ENCODE data around the gene ARHGAP25.

Gene ARHGAP25

GRCh38 chr2:68775272-68775842 is 40.7 kb downstream of the ARHGAP25 start:
- H3K4me2 ChIP-seq = peak overlapping the region; percentile 85 to 99 (median 96)
- peak overlapping the region; percentile 30 to 68 (median 58) for H3K4me3 ChIP-seq
- H4K20me1 ChIP-seq = peaks cover 0 to 4% (median 0%) of the 10 kb centered on the region in 11 experiments; a peak in 2 of 22 replicates
- peak overlapping the region; percentile 68 to 97 (median 86) for H3K27ac ChIP-seq
- no peaks in the 10 kb centered on the region for H3K9me3 ChIP-seq (replicated peaks in 1 of 11)
- H3K36me3 ChIP-seq = peaks cover 36 to 71% (median 47%) of the 10 kb centered on the region in 11 experiments; a peak in 21 of 22 replicates
- TF ChIP-seq Cebpa-rat (IDR thresholded peaks at IDR 0.05) = no peak
- H3K27me3 ChIP-seq = no peaks in the 10 kb centered on the region
- peak overlapping the region; percentile 62 to 83 (median 77); a peak in 21 of 22 replicates for H3K9ac ChIP-seq
- H3K4me1 ChIP-seq = peaks cover 66 to 98% (median 90%) of the 10 kb centered on the region in 10 experiments

GRCh38 chr2:68776124-68776523 is 41.5 kb downstream of the ARHGAP25 start:
- Histone ChIP-seq H4K20me1 (peaks cover 0 to 4% (median 0%) of the 10 kb centered on the region in 11 experiments; a peak in 2 of 22 replicates), H3K27me3 (no peaks in the 10 kb centered on the region), H3K27ac (peak overlapping the region; percentile 68 to 97 (median 86)), H3K4me3 (peak overlapping the region; percentile 30 to 68 (median 58); a peak in 18 of 20 replicates), H3K9me3 (replicated peaks in 1 of 11) (no peaks in the 10 kb centered on the region), H3K9ac (peak overlapping the region; percentile 62 to 83 (median 77); a peak in 21 of 22 replicates), H3K4me1 (peaks cover 58 to 97% (median 88%) of the 10 kb centered on the region in 10 experiments), H3K36me3 (peaks cover 43 to 75% (median 55%) of the 10 kb centered on the region in 11 experiments), H3K4me2 (peak overlapping the region; percentile 85 to 99 (median 96))
- TF ChIP-seq Cebpa-rat (IDR thresholded peaks at IDR 0.05) = no peak

- H3K27ac ChIP-seq = peak overlapping the region in 5 of 11 experiments; percentile 2 to 40 (median 23); a peak in 7 of 22 replicates
- peaks cover 70 to 99% (median 88%) of the 10 kb centered on the region in 11 experiments for H3K36me3 ChIP-seq
- no peaks in the 10 kb centered on the region for H3K9me3 ChIP-seq (replicated peaks in 1 of 11)
- H3K9ac ChIP-seq = no peak overlapping the region
- peak overlapping the region in 9 of 11 experiments; percentile 11 to 72 (median 42); a peak in 16 of 22 replicates for H3K4me2 ChIP-seq
- peaks cover 48 to 97% (median 88%) of the 10 kb centered on the region in 10 experiments for H3K4me1 ChIP-seq
- no peaks in the 10 kb centered on the region for H3K27me3 ChIP-seq
- no peak overlapping the region for H3K4me3 ChIP-seq
- no peak for TF ChIP-seq Cebpa-rat (IDR thresholded peaks at IDR 0.05)
- H4K20me1 ChIP-seq = peaks cover 0 to 4% (median 0%) of the 10 kb centered on the region in 11 experiments; a peak in 3 of 22 replicates
Observed at GRCh38 chr2:68779595-68779994, 45.0 kb downstream of the ARHGAP25 start.

GRCh38 chr2:68784188-68784587 is 49.6 kb downstream of the ARHGAP25 start:
- H3K9me3 ChIP-seq (replicated peaks in 1 of 11) = peaks cover 0 to 8% (median 0%) of the 10 kb centered on the region in 11 experiments; a peak in 5 of 22 replicates

GRCh38 chr2:68784915-68785314 is 50.3 kb downstream of the ARHGAP25 start:
- H3K4me2 ChIP-seq = peak overlapping the region; percentile 73 to 86 (median 78)
- peak overlapping the region in 8 of 11 experiments; percentile 7 to 54 (median 27); a peak in 10 of 22 replicates for H3K9ac ChIP-seq
- peaks cover 86 to 100% (median 92%) of the 10 kb centered on the region in 11 experiments for H3K36me3 ChIP-seq
- peaks cover 0 to 8% (median 0%) of the 10 kb centered on the region in 11 experiments; a peak in 5 of 22 replicates for H3K9me3 ChIP-seq (replicated peaks in 1 of 11)
- H3K27me3 ChIP-seq = no peaks in the 10 kb centered on the region
- H4K20me1 ChIP-seq = peaks cover 0 to 4% (median 0%) of the 10 kb centered on the region in 11 experiments; a peak in 2 of 22 replicates
- peaks cover 77 to 100% (median 98%) of the 10 kb centered on the region in 10 experiments for H3K4me1 ChIP-seq
- peak overlapping the region in 3 of 10 experiments; percentile 2 to 22 (median 7); a peak in 4 of 20 replicates for H3K4me3 ChIP-seq
- H3K27ac ChIP-seq = peak overlapping the region; percentile 45 to 88 (median 77); a peak in 21 of 22 replicates
- no peak for TF ChIP-seq Cebpa-rat (IDR thresholded peaks at IDR 0.05)

More at GRCh38 chr2:68784188-68784587, 49.6 kb downstream of the ARHGAP25 start:
- Histone ChIP-seq H3K4me1 (peaks cover 71 to 100% (median 98%) of the 10 kb centered on the region in 10 experiments), H3K36me3 (peaks cover 86 to 100% (median 96%) of the 10 kb centered on the region in 11 experiments), H4K20me1 (peaks cover 0 to 4% (median 0%) of the 10 kb centered on the region in 11 experiments; a peak in 2 of 22 replicates), H3K27ac (peak overlapping the region; percentile 45 to 88 (median 77); a peak in 21 of 22 replicates), H3K9ac (peak overlapping the region in 9 of 11 experiments; percentile 8 to 55 (median 35); a peak in 12 of 22 replicates), H3K4me3 (0 out of 20 replicates have a peak overlapping the region, but pooled peaks of 2 of the 10 experiments have one; percentile 2 to 7), H3K4me2 (peak overlapping the region; percentile 73 to 86 (median 78)), H3K27me3 (no peaks in the 10 kb centered on the region)
- 0 out of 22 replicates have a peak, but pooled peaks of 1 of the 11 experiments have one; percentile 16 for TF ChIP-seq Cebpa-rat (IDR thresholded peaks at IDR 0.05)

GRCh38 chr2:68787356-68787755 is 52.7 kb downstream of the ARHGAP25 start:
- Histone ChIP-seq H3K4me2 (peak overlapping the region; percentile 45 to 86 (median 78)), H3K9ac (peak overlapping the region in 4 of 11 experiments; percentile 5 to 72 (median 22); a peak in 3 of 22 replicates), H3K4me3 (peak overlapping the region in 1 of 10 experiments; percentile 10; a peak in 1 of 20 replicates), H3K4me1 (peaks cover 93 to 99% (median 97%) of the 10 kb centered on the region in 10 experiments), H3K27ac (peak overlapping the region in 10 of 11 experiments; percentile 21 to 88 (median 62); a peak in 20 of 22 replicates), H3K27me3 (no peaks in the 10 kb centered on the region), H4K20me1 (peaks cover 0 to 4% (median 0%) of the 10 kb centered on the region in 11 experiments; a peak in 1 of 22 replicates), H3K9me3 (replicated peaks in 1 of 11) (peaks cover 0 to 10% (median 3%) of the 10 kb centered on the region in 11 experiments; a peak in 9 of 22 replicates), H3K36me3 (peaks cover 85 to 100% (median 92%) of the 10 kb centered on the region in 11 experiments)
- TF ChIP-seq Cebpa-rat (IDR thresholded peaks at IDR 0.05) = no peak

- peak overlapping the region in 4 of 10 experiments; percentile 2 to 22 (median 10); a peak in 5 of 20 replicates for H3K4me3 ChIP-seq
- peak overlapping the region; percentile 7 to 88 (median 63); a peak in 19 of 22 replicates for H3K27ac ChIP-seq
- H3K36me3 ChIP-seq = peaks cover 86 to 100% (median 98%) of the 10 kb centered on the region in 11 experiments
- H3K9me3 ChIP-seq (replicated peaks in 1 of 11) = peaks cover 0 to 30% (median 20%) of the 10 kb centered on the region in 11 experiments; a peak in 16 of 22 replicates
- peak in 8 of 11 experiments; percentile 35 to 96 (median 83); a peak in 12 of 22 replicates for TF ChIP-seq Cebpa-rat (IDR thresholded peaks at IDR 0.05)
- H3K27me3 ChIP-seq = no peaks in the 10 kb centered on the region
- peaks cover 73 to 84% (median 80%) of the 10 kb centered on the region in 10 experiments for H3K4me1 ChIP-seq
- peak overlapping the region; percentile 54 to 86 (median 75) for H3K4me2 ChIP-seq
- H3K9ac ChIP-seq = peak overlapping the region in 8 of 11 experiments; percentile 15 to 76 (median 61); a peak in 12 of 22 replicates
- peaks cover 0 to 1% (median 0%) of the 10 kb centered on the region in 11 experiments; a peak in 1 of 22 replicates for H4K20me1 ChIP-seq
Observed at GRCh38 chr2:68789603-68790002, 55.0 kb downstream of the ARHGAP25 start.

- no peak for TF ChIP-seq Cebpa-rat (IDR thresholded peaks at IDR 0.05)
- H3K4me2 ChIP-seq = peak overlapping the region in 10 of 11 experiments; percentile 56 to 86 (median 76); a peak in 19 of 22 replicates
- peaks cover 64 to 84% (median 80%) of the 10 kb centered on the region in 10 experiments for H3K4me1 ChIP-seq
- H3K9ac ChIP-seq = peak overlapping the region in 7 of 11 experiments; percentile 21 to 75 (median 72); a peak in 11 of 22 replicates
- peaks cover 0 to 30% (median 20%) of the 10 kb centered on the region in 11 experiments; a peak in 16 of 22 replicates for H3K9me3 ChIP-seq (replicated peaks in 1 of 11)
- H3K27me3 ChIP-seq = no peaks in the 10 kb centered on the region
- H4K20me1 ChIP-seq = no peaks in the 10 kb centered on the region
- H3K36me3 ChIP-seq = peaks cover 83 to 100% (median 93%) of the 10 kb centered on the region in 11 experiments
- H3K4me3 ChIP-seq = no peak overlapping the region
- peak overlapping the region in 10 of 11 experiments; percentile 11 to 88 (median 64); a peak in 18 of 22 replicates for H3K27ac ChIP-seq
Observed at GRCh38 chr2:68790600-68790999, 56.0 kb downstream of the ARHGAP25 start.
